ENCODE measurements around the gene SELENOH. TPM values are rescaled to one million over a fixed set of nuclear protein-coding genes. Genes with fewer than 3 reads are reported as not detected.
A peak's percentile ranks its signal among the peaks of the same experiment; 100 is the strongest.

Gene SELENOH
- total RNA-seq, 1 experiment from 2014 or later = 84.5 TPM

DNA sequence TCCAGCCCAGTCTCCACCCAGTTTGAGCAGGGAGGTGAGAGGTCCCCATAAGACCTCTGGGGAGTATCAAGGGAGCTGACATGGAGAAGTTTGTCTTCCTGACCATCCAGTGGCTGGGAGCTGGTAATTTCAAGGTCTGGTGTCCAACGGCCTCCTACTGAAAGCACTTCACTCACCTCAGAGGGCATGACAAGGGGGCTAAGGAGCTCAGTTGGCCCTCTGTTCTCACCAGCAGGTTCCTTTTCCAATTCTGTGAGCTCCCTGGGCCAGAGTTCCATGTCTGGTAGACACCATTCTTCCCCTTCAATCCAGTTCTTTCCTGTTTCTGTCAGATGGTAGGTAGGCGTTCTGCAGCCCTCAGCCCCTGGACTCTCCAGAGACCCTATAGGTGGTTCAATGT is 3.1 kb downstream of the SELENOH start:
- Mint-ChIP-seq H3K27me3 (ENCODE audit: insufficient read depth, unreplicated experiment) (no peaks in the 10 kb centered on the region), H3K36me3 (ENCODE audit: insufficient read depth, unreplicated experiment) (peaks cover 73% of the 10 kb centered on the region), H3K4me1 (ENCODE audit: insufficient read depth, unreplicated experiment) (no peaks in the 10 kb centered on the region), H3K9me3 (ENCODE audit: unreplicated experiment) (no peaks in the 10 kb centered on the region), H3K4me3 (ENCODE audit: unreplicated experiment) (no peak overlapping the region), H3K27ac (ENCODE audit: low read depth, unreplicated experiment) (no peak overlapping the region)
- ChIA-PET POLR2A (interaction anchor here (0.7 to 5.9 kb wide), 5 partner anchors 19 to 55 kb away, joined by 4 to 109 read pairs (median 6); partner anchors contain the start of genes CTNND1, MED19 and TMX2), CTCF (interaction anchor here (0.7 to 9.9 kb wide), 5 partner anchors 11 to 230 kb away, joined by 3 to 115 read pairs (median 3); partner anchors contain the start of gene UBE2L6)
- no peak for DNase-seq (ENCODE audit: unreplicated experiment)
- intact Hi-C loops (cut with micrococcal nuclease) = no loop called here
- no TSS peak for BruUV-seq (replicated peaks)
- TF ChIP-seq CTCF (IDR thresholded peaks at IDR 0.05; ENCODE audit: unreplicated experiment) = no peak

DNA sequence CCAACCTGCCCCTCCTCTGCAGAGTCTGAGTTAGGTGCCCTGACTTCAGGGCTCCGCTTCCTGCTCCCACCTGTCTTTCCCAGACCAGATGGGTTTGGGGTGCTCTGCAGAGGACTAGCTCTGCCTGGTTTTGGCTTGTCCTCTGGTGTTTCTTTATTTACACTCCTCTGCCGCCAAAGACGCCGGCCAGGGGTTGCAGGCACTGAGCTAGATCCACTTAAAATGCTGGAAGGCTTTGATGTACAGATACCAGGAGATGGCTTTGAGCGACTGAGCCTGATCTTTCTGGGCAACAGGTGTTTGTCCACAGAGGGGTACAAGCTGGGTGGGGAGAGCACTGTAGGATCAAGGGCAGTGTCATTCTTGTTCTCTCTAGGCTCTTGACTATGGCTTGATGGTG is 3.9 kb downstream of the SELENOH start:
- POLR2A ChIA-PET = interaction anchor here (0.6 to 5.9 kb wide), 5 partner anchors 18 to 159 kb away, joined by 3 to 109 read pairs (median 4); partner anchors contain the start of gene CTNND1
- no peaks in the 10 kb centered on the region for H3K4me1 Mint-ChIP-seq (ENCODE audit: insufficient read depth, unreplicated experiment)
- no peak overlapping the region for H3K27ac Mint-ChIP-seq (ENCODE audit: low read depth, unreplicated experiment)
- no TSS peak for BruUV-seq (replicated peaks)
- no peak for TF ChIP-seq CTCF (IDR thresholded peaks at IDR 0.05; ENCODE audit: unreplicated experiment)
- no peak for DNase-seq (ENCODE audit: unreplicated experiment)
- intact Hi-C loops (cut with micrococcal nuclease) = no loop called here
- no peaks in the 10 kb centered on the region for H3K9me3 Mint-ChIP-seq (ENCODE audit: unreplicated experiment)
- H3K27me3 Mint-ChIP-seq (ENCODE audit: insufficient read depth, unreplicated experiment) = no peaks in the 10 kb centered on the region
- H3K36me3 Mint-ChIP-seq (ENCODE audit: insufficient read depth, unreplicated experiment) = peaks cover 72% of the 10 kb centered on the region
- CTCF ChIA-PET = interaction anchor here (0.5 to 9.9 kb wide), 5 partner anchors 11 to 767 kb away, joined by 3 to 115 read pairs (median 3); no protein-coding TSS in a partner anchor
- H3K4me3 Mint-ChIP-seq (ENCODE audit: unreplicated experiment) = no peak overlapping the region

DNA sequence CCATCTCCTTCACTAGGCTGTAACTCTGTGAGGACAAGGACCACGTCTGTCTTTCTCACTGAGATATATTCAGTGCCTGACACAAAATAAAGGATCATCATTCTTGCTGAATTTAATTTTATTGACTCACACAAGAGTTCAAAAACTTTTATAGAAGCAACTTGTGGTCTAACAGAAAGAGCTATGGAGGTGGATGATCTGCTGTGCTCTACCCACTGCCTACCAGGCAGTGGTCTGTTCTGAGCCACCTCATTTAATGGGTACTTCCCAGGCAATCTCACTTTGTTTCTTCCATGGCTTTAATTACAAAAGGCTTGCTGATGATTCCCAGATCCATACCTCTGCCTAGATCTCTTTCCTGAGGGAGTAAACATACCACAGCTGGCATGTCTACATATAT is 5.6 kb downstream of the SELENOH start:
- no peaks in the 10 kb centered on the region for H3K9me3 Mint-ChIP-seq (ENCODE audit: unreplicated experiment)
- BruUV-seq (replicated peaks) = no TSS peak
- POLR2A ChIA-PET = interaction anchor here (1.3 kb wide), 1 partner anchor 30 kb away, joined by 4 read pairs; no protein-coding TSS in a partner anchor
- no peak for DNase-seq (ENCODE audit: unreplicated experiment)
- no peaks in the 10 kb centered on the region for H3K27me3 Mint-ChIP-seq (ENCODE audit: insufficient read depth, unreplicated experiment)
- H3K4me1 Mint-ChIP-seq (ENCODE audit: insufficient read depth, unreplicated experiment) = no peaks in the 10 kb centered on the region
- CTCF ChIA-PET = interaction anchor here (2.2 to 9.9 kb wide), 2 partner anchors 14 to 54 kb away, joined by 7 to 115 read pairs; partner anchors contain the start of gene CTNND1
- peak overlapping the region; percentile 74 for H3K27ac Mint-ChIP-seq (ENCODE audit: low read depth, unreplicated experiment)
- H3K36me3 Mint-ChIP-seq (ENCODE audit: insufficient read depth, unreplicated experiment) = peaks cover 60% of the 10 kb centered on the region
- no peak overlapping the region for H3K4me3 Mint-ChIP-seq (ENCODE audit: unreplicated experiment)
- intact Hi-C loops (cut with micrococcal nuclease) = no loop called here
- no peak for TF ChIP-seq CTCF (IDR thresholded peaks at IDR 0.05; ENCODE audit: unreplicated experiment)

GRCh38 chr11:57751176-57751575 is 9.9 kb downstream of the SELENOH start:
- Mint-ChIP-seq H3K36me3 (ENCODE audit: insufficient read depth, unreplicated experiment) (peaks cover 28% of the 10 kb centered on the region), H3K27me3 (ENCODE audit: insufficient read depth, unreplicated experiment) (no peaks in the 10 kb centered on the region), H3K9me3 (ENCODE audit: unreplicated experiment) (no peaks in the 10 kb centered on the region), H3K27ac (ENCODE audit: low read depth, unreplicated experiment) (no peak overlapping the region), H3K4me1 (ENCODE audit: insufficient read depth, unreplicated experiment) (no peaks in the 10 kb centered on the region), H3K4me3 (ENCODE audit: unreplicated experiment) (no peak overlapping the region)
- no peak for DNase-seq (ENCODE audit: unreplicated experiment)
- ChIA-PET CTCF (interaction anchor here (0.6 to 9.9 kb wide), 15 partner anchors 9 to 309 kb away, joined by 3 to 115 read pairs (median 4); partner anchors contain the start of gene CTNND1), POLR2A (interaction anchor here (0.9 to 1.8 kb wide), 7 partner anchors 9 to 50 kb away, joined by 3 to 8 read pairs (median 6); partner anchors contain the start of genes CTNND1 and SELENOH)
- no peak for TF ChIP-seq CTCF (IDR thresholded peaks at IDR 0.05; ENCODE audit: unreplicated experiment)
- intact Hi-C loops (cut with micrococcal nuclease) = loop anchor here (2.0 to 5.0 kb wide), 3 partner anchors 50 to 761 kb away; no protein-coding TSS in a partner anchor
- BruUV-seq (replicated peaks) = no TSS peak
